Adrenal gland (tissue), 12 donors: Measurements from ENCODE around the gene HOXB8. TPM values are rescaled to one million over a fixed set of nuclear protein-coding genes. Genes with fewer than 3 reads are reported as not detected.

Experiments used
- DNase-seq, 7 donors: peaks; one replicate each; pipeline ENCODE4 v3.0.0-alpha.2; 2019 to 2020
- H3K27ac ChIP-seq, 5 donors: fragments of 200-600 bp; sonication (generic) in 4 of 5; 1 replicate in 3 of 5; 2 replicates in 2 of 5; pipeline versions ENCODE4 v1.5.1 to v1.8.0; 2016 to 2020; ENCODE audit warnings: mild to moderate bottlenecking in 1 of 5
- H3K27me3 ChIP-seq: fragments of 200-600 bp; 2 replicates; pipeline ENCODE4 v1.8.0; 2021
- H3K36me3 ChIP-seq, 2 donors: fragments of 200-600 bp; replicated peaks in 1 of 2; 1 replicate in 1 of 2; 2 replicates in 1 of 2; pipeline versions ENCODE4 v1.5.1 to v1.8.0; 2018 to 2022
- H3K4me1 ChIP-seq, 2 donors: fragments of 200-600 bp; replicated peaks in 1 of 2; 1 replicate in 1 of 2; 2 replicates in 1 of 2; pipeline versions ENCODE4 v1.5.1 to v1.8.0; 2018 to 2021
- H3K4me3 ChIP-seq, 4 donors: fragments of 200-600 bp; sonication (generic) in 3 of 4; one replicate each; pipeline ENCODE4 v1.5.1; 2016 to 2018
- H3K9me3 ChIP-seq, 3 donors: fragments of 200-600 bp; sonication (generic) in 1 of 3; replicated peaks in 1 of 3; 1 replicate in 2 of 3; 2 replicates in 1 of 3; pipeline versions ENCODE4 v1.5.1 to v1.8.0; 2016 to 2021
- CTCF ChIP-seq, 6 experiments: fragments of 450-650 bp in 4 of 6; fragments of 200-600 bp in 2 of 6; sonication (generic) in 1 of 6; IDR thresholded peaks; 1 replicate in 5 of 6; 2 replicates in 1 of 6; pipeline versions ENCODE4 v1.5.1 to v1.8.0; 2016 to 2021; ENCODE audit warnings: antibody characterized with exemption in 6 of 6, mild to moderate bottlenecking in 2 of 6, moderate library complexity in 1 of 6
- POLR2A ChIP-seq, 2 donors: fragments of 450-650 bp; IDR thresholded peaks; one replicate each; pipeline ENCODE4 v1.6.1; 2017; ENCODE audit warnings: antibody characterized with exemption in 2 of 2, mild to moderate bottlenecking in 2 of 2, moderate library complexity in 1 of 2
- WGBS, 4 donors: extraction: QIAGEN DNeasy Blood & Tissue Kit in 2 of 4; methylation state at CpG; one replicate each; pipeline versions ENCODE4 v1.1.5 to v1.1.7; 2013 to 2017; 5-methylcytosine and 5-hydroxymethylcytosine counted together
- intact Hi-C, 2 donors: fragments of 100-400 bp; cut with DNase I; formaldehyde crosslinking; loops; one replicate each; pipeline versions ENCODE4 v1.14.1 to v1.15.0; 2022 to 2023
- polyA plus RNA-seq, 3 donors: library from polyadenylated mRNA; stranded (reverse); fragments of 200-250 nt in 2 of 3; fragments of 350-450 nt in 1 of 3; fragmentation: Illumina TruSeq in 1 of 3; extraction: RNeasy Lipid Tissue Mini Kit (QIAGEN cat#74804) in 1 of 3; gene quantifications; one replicate each; pipeline ENCODE4 v1.2.3, GENCODE V29; 2013 to 2014
- total RNA-seq, 9 donors: library from RNA; depleted of rRNA in 4 of 9; stranded (reverse); fragments of >200 nt in 4 of 9; fragments of 120-200 nt in 1 of 9; fragmentation: NEBNext Ultra II Directional in 1 of 9; extraction: Animal tissue kit (Norgen Biotek cat#: 25700) in 1 of 9; gene quantifications; one replicate each; pipeline versions ENCODE4 v1.1.0 to v1.2.4, GENCODE V29; 2013 to 2023
- donor health status: healthy with polysubstance abuse.
- donor health status: Bipolar disorder and iron deficiency.
- donor health status: DM: yes; HTN: yes; CAD: no.
- donor health status: DM: no; HTN: no; CAD: no.
- donor health status: DM: no; HTN: no; CAD: no.
- donor health status: DM: yes; HTN: yes; CAD: no.

HOXB8 gene
- total and polyA plus RNA-seq, 12 donors: 0.72 to 13.3 (median 5.9) TPM

- H3K36me3 ChIP-seq: no peaks in the 10 kb centered on the region
- no peak overlapping the region for H3K27ac ChIP-seq
- H3K4me3 ChIP-seq: no peak overlapping the region
- WGBS, 4 donors: 73 to 78% (median 76%) methylated on average over 4 to 6 of the region's 6 CpGs
- H3K9me3 ChIP-seq: no peaks in the 10 kb centered on the region
- intact Hi-C loops: loop anchor here in 1 of 2 donors (10.0 kb wide), 1 partner anchor 466 kb away; no protein-coding TSS in a partner anchor
- TF ChIP-seq POLR2A (IDR thresholded peaks at IDR 0.05) (no peak), CTCF (IDR thresholded peaks at IDR 0.05) (no peak)
- H3K27me3 ChIP-seq: peaks cover 75% of the 10 kb centered on the region
- DNase-seq: no peak
- peaks cover 9 to 15% of the 10 kb centered on the region in 2 donors for H3K4me1 ChIP-seq
Measured at GRCh38 chr17:48620461-48621139, 5.5 kb upstream of the HOXB8 start.

- TF ChIP-seq POLR2A (IDR thresholded peaks at IDR 0.05): no peak
- TF ChIP-seq CTCF (IDR thresholded peaks at IDR 0.05): no peak
- Histone ChIP-seq H3K27me3 (peaks cover 72% of the 10 kb centered on the region), H3K4me3 (no peak overlapping the region), H3K27ac (no peak overlapping the region), H3K9me3 (no peaks in the 10 kb centered on the region), H3K36me3 (no peaks in the 10 kb centered on the region), H3K4me1 (peaks cover 2 to 9% of the 10 kb centered on the region in 2 donors)
- 54 to 75% (median 64%) methylated on average over 27 to 32 of the region's 32 CpGs for WGBS, 4 donors
- DNase-seq: no peak
- intact Hi-C loops: loop anchor here in 1 of 2 donors (10.0 kb wide), 2 partner anchors 465 to 595 kb away; no protein-coding TSS in a partner anchor
Measured at GRCh38 chr17:48619826-48620449, 4.8 kb upstream of the HOXB8 start.

- intact Hi-C loops: loop anchor here in 1 of 2 donors (10.0 kb wide), 1 partner anchor 594 kb away; no protein-coding TSS in a partner anchor
- no peak overlapping the region for H3K27ac ChIP-seq
- peaks cover 0 to 6% of the 10 kb centered on the region in 2 donors for H3K4me1 ChIP-seq
- peaks cover 66% of the 10 kb centered on the region for H3K27me3 ChIP-seq
- peak overlapping the region in 1 of 4 donors; percentile 42 for H3K4me3 ChIP-seq
- peak; percentile 97 to 99 (median 98) for TF ChIP-seq CTCF (IDR thresholded peaks at IDR 0.05)
- TF ChIP-seq POLR2A (IDR thresholded peaks at IDR 0.05): no peak
- H3K9me3 ChIP-seq: no peaks in the 10 kb centered on the region
- 7 to 11% (median 8%) methylated on average over 24 to 25 of the region's 25 CpGs for WGBS, 4 donors
- no peaks in the 10 kb centered on the region for H3K36me3 ChIP-seq
- DNase-seq: peak; percentile 84 to 95 (median 91)
Measured at GRCh38 chr17:48618256-48618896, 3.3 kb upstream of the HOXB8 start.
